HEK293 (cell line): ENCODE measurements around the gene CSMD2.

Source experiments
- CTCF ChIA-PET: fragments of 350-600 bp; formaldehyde crosslinking; extraction: SDS; loops from one replicate; lab custom pipeline; 2021; ENCODE audit warnings: antibody characterized with exemption; lab: Yijun Ruan, JAX
- POLR2A ChIA-PET: fragments of 300-600 bp; formaldehyde crosslinking; extraction: SDS; loops from one replicate; lab custom pipeline; 2020; ENCODE audit warnings: antibody characterized with exemption, inconsistent platforms; lab: Yijun Ruan, JAX
- H3K27ac ChIP-seq: fragments of 200-500 bp; sonication (Bioruptor generic); 2 replicates; pipeline ENCODE4 v1.5.1; 2014; ENCODE audit warnings: low read depth, low read length, control low read depth, inconsistent platforms; ENCODE audit errors: extremely low read depth
- H3K36me3 ChIP-seq, 2 experiments: fragments of 200-500 bp in 1 of 2; sonication (Bioruptor generic) in 1 of 2; 1 replicate in 1 of 2; 2 replicates in 1 of 2; pipeline ENCODE4 v1.5.1; 2014 to 2017; ENCODE audit warnings: inconsistent platforms in 2 of 2, low read length in 2 of 2; ENCODE audit not compliant: control insufficient read depth in 2 of 2, insufficient read depth in 1 of 2
- H3K4me1 ChIP-seq: fragments of 200-500 bp; sonication (Bioruptor generic); 2 replicates; pipeline ENCODE4 v1.5.1; 2014; ENCODE audit warnings: mild to moderate bottlenecking, low read length, inconsistent platforms; ENCODE audit not compliant: control insufficient read depth, insufficient read depth
- H3K4me3 ChIP-seq: 2 replicates; pipeline ENCODE4 v1.5.1; 2011; ENCODE audit warnings: low read depth, mild to moderate bottlenecking, control low read depth, low read length, moderate library complexity
- H3K9me3 ChIP-seq: fragments of 200-500 bp; sonication (Bioruptor generic); 2 replicates; pipeline ENCODE4 v1.5.1; 2014; ENCODE audit warnings: low read depth, low read length, inconsistent platforms; ENCODE audit not compliant: control insufficient read depth, insufficient read depth
- GLI4 ChIP-seq: fragments of 450-650 bp; formaldehyde crosslinking; IDR thresholded peaks from 2 replicates; pipeline ENCODE4 v1.5.1; 2016; ENCODE audit warnings: missing biosample characterization, missing genetic modification characterization
- KLF7 ChIP-seq: fragments of 450-650 bp; formaldehyde crosslinking; IDR thresholded peaks from 2 replicates; pipeline ENCODE4 v1.5.1; 2016; ENCODE audit warnings: missing biosample characterization, missing genetic modification characterization, borderline replicate concordance
- MEIS1 ChIP-seq: sonication (generic); formaldehyde crosslinking; IDR thresholded peaks from 2 replicates; pipeline ENCODE4 v1.8.1; 2022; ENCODE audit warnings: missing genetic modification reagents, mild to moderate bottlenecking, borderline replicate concordance
- OVOL3 ChIP-seq: fragments of 450-650 bp; formaldehyde crosslinking; IDR thresholded peaks from 2 replicates; pipeline ENCODE4 v1.5.1; 2016; ENCODE audit warnings: missing biosample characterization, missing genetic modification characterization
- SCRT1 ChIP-seq: fragments of 450-650 bp; formaldehyde crosslinking; IDR thresholded peaks from 2 replicates; pipeline ENCODE4 v1.5.1; 2016; ENCODE audit warnings: missing biosample characterization, missing genetic modification characterization, borderline replicate concordance
- ZBTB1 ChIP-seq: fragments of 450-650 bp; formaldehyde crosslinking; IDR thresholded peaks from 2 replicates; pipeline ENCODE4 v1.5.1; 2016; ENCODE audit warnings: missing biosample characterization, missing genetic modification characterization
- ZBTB20 ChIP-seq: fragments of 450-650 bp; formaldehyde crosslinking; IDR thresholded peaks from 2 replicates; pipeline ENCODE4 v1.5.1; 2016; ENCODE audit warnings: missing biosample characterization, missing genetic modification characterization
- ZFHX2 ChIP-seq: fragments of 450-650 bp; formaldehyde crosslinking; conservative IDR thresholded peaks from 2 replicates; pipeline ENCODE4 v1.5.1; 2016; ENCODE audit warnings: missing biosample characterization, missing genetic modification characterization
- ZFP3 ChIP-seq: fragments of 450-650 bp; formaldehyde crosslinking; IDR thresholded peaks from 2 replicates; pipeline ENCODE4 v1.5.1; 2016; ENCODE audit warnings: low read depth, missing biosample characterization, missing genetic modification characterization
- ZNF121 ChIP-seq: fragments of 450-650 bp; formaldehyde crosslinking; IDR thresholded peaks from 2 replicates; pipeline ENCODE4 v1.5.1; 2016; ENCODE audit warnings: missing biosample characterization, missing genetic modification characterization
- ZNF19 ChIP-seq: fragments of 450-650 bp; formaldehyde crosslinking; IDR thresholded peaks from 2 replicates; pipeline ENCODE4; 2016; ENCODE audit warnings: missing biosample characterization, missing genetic modification characterization, low read depth
- ZNF211 ChIP-seq: fragments of 450-650 bp; formaldehyde crosslinking; IDR thresholded peaks from 2 replicates; pipeline ENCODE4 v1.5.1; 2016; ENCODE audit warnings: low read depth, missing biosample characterization, missing genetic modification characterization
- ZNF23 ChIP-seq: fragments of 450-650 bp; formaldehyde crosslinking; IDR thresholded peaks from 2 replicates; pipeline ENCODE4 v1.5.1; 2016; ENCODE audit warnings: missing biosample characterization, missing genetic modification characterization, borderline replicate concordance
- ZNF311 ChIP-seq: fragments of 450-650 bp; formaldehyde crosslinking; IDR thresholded peaks from 2 replicates; pipeline ENCODE4 v1.5.1; 2017; ENCODE audit warnings: missing biosample characterization, missing genetic modification characterization, borderline replicate concordance
- ZNF404 ChIP-seq: fragments of 450-650 bp; formaldehyde crosslinking; IDR thresholded peaks from 2 replicates; pipeline ENCODE4 v1.5.1; 2017; ENCODE audit warnings: missing biosample characterization, missing genetic modification characterization
- ZNF501 ChIP-seq: fragments of 450-650 bp; formaldehyde crosslinking; IDR thresholded peaks from 2 replicates; pipeline ENCODE4 v1.5.1; 2016; ENCODE audit warnings: missing biosample characterization, missing genetic modification characterization
- ZNF510 ChIP-seq: fragments of 450-650 bp; formaldehyde crosslinking; IDR thresholded peaks from 2 replicates; pipeline ENCODE4 v1.5.1; 2018; ENCODE audit warnings: mild to moderate bottlenecking, missing genetic modification characterization, missing biosample characterization; ENCODE audit not compliant: insufficient replicate concordance
- ZNF623 ChIP-seq: fragments of 450-650 bp; formaldehyde crosslinking; IDR thresholded peaks from 2 replicates; pipeline ENCODE4 v1.5.1; 2016; ENCODE audit warnings: missing biosample characterization, missing genetic modification characterization
- ZXDB ChIP-seq: fragments of 450-650 bp; formaldehyde crosslinking; IDR thresholded peaks from 2 replicates; pipeline ENCODE4 v1.5.1; 2016; ENCODE audit warnings: missing biosample characterization, missing genetic modification characterization
- TF ChIP-seq, protein P1 (sequence below): fragments of 450-650 bp; formaldehyde crosslinking; IDR thresholded peaks from 2 replicates; pipeline ENCODE4 v1.5.1; 2016; ENCODE audit warnings: missing biosample characterization, missing genetic modification characterization
- TF ChIP-seq, protein P2 (sequence below): fragments of 450-650 bp; formaldehyde crosslinking; IDR thresholded peaks from 2 replicates; pipeline ENCODE4 v1.5.1; 2016; ENCODE audit warnings: missing biosample characterization, missing genetic modification characterization
- TF ChIP-seq, protein P3 (sequence below): fragments of 450-650 bp; formaldehyde crosslinking; IDR thresholded peaks from 2 replicates; pipeline ENCODE4 v1.5.1; 2016; ENCODE audit warnings: missing biosample characterization, missing genetic modification characterization
- TF ChIP-seq, protein P4 (sequence below): IDR thresholded peaks from 2 replicates; pipeline ENCODE4 v1.6.1; 2011; ENCODE audit warnings: mild to moderate bottlenecking, low read depth, low read length, borderline replicate concordance
- TF ChIP-seq, protein P5 (sequence below): fragments of 450-650 bp; formaldehyde crosslinking; IDR thresholded peaks from 2 replicates; pipeline ENCODE4 v1.5.1; 2017; ENCODE audit warnings: missing biosample characterization, missing genetic modification characterization
- TF ChIP-seq, protein P6 (sequence below): fragments of 450-650 bp; formaldehyde crosslinking; IDR thresholded peaks from 2 replicates; pipeline ENCODE4 v1.5.1; 2016; ENCODE audit warnings: missing biosample characterization, missing genetic modification characterization
- TF ChIP-seq, protein P7 (sequence below): fragments of 450-650 bp; formaldehyde crosslinking; IDR thresholded peaks from 2 replicates; pipeline ENCODE4 v1.5.1; 2016; ENCODE audit warnings: missing biosample characterization, missing genetic modification characterization

Gene CSMD2

DNA sequence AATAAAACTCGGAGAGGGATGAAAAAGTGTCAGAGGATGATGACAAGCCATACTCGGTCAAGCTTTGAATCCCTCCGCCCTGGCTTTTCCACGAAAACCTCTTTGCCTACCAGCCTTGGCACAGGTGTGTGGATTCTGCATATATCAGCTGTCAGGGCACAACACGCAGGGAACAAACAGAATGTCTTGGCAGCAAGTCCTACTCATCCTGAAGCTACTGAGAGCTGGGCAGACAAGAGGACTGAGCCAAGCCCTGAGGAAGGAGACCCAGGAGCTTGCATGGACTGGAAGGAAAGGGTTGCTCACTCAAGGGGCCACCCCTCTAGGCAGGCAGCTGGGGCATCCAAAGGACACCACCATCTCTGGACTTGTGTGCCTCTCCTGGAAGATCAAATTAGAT lies 168.7 kb downstream of the CSMD2 start:
- ChIA-PET POLR2A (no interaction called here), CTCF (no interaction called here)
- Histone ChIP-seq H3K27ac (no peak overlapping the region), H3K36me3 (no peaks in the 10 kb centered on the region), H3K9me3 (no peaks in the 10 kb centered on the region), H3K4me3 (no peak overlapping the region), H3K4me1 (no peaks in the 10 kb centered on the region)
- TF ChIP-seq ZNF211 (tag by site-specific recombination) = no peak
- TF ChIP-seq, protein P1, sequence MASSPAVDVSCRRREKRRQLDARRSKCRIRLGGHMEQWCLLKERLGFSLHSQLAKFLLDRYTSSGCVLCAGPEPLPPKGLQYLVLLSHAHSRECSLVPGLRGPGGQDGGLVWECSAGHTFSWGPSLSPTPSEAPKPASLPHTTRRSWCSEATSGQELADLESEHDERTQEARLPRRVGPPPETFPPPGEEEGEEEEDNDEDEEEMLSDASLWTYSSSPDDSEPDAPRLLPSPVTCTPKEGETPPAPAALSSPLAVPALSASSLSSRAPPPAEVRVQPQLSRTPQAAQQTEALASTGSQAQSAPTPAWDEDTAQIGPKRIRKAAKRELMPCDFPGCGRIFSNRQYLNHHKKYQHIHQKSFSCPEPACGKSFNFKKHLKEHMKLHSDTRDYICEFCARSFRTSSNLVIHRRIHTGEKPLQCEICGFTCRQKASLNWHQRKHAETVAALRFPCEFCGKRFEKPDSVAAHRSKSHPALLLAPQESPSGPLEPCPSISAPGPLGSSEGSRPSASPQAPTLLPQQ (tag by site-specific recombination) = no peak
- TF ChIP-seq ZFP3 (tag by site-specific recombination) = no peak
- TF ChIP-seq KLF7 = no peak
- TF ChIP-seq ZBTB1 (tag by site-specific recombination) = no peak
- no peak for TF ChIP-seq ZXDB (tag by site-specific recombination)
- TF ChIP-seq ZBTB20 (tag by site-specific recombination) = no peak
- no peak for TF ChIP-seq MEIS1 (CRISPR knock-in tag)
- TF ChIP-seq, protein P2, sequence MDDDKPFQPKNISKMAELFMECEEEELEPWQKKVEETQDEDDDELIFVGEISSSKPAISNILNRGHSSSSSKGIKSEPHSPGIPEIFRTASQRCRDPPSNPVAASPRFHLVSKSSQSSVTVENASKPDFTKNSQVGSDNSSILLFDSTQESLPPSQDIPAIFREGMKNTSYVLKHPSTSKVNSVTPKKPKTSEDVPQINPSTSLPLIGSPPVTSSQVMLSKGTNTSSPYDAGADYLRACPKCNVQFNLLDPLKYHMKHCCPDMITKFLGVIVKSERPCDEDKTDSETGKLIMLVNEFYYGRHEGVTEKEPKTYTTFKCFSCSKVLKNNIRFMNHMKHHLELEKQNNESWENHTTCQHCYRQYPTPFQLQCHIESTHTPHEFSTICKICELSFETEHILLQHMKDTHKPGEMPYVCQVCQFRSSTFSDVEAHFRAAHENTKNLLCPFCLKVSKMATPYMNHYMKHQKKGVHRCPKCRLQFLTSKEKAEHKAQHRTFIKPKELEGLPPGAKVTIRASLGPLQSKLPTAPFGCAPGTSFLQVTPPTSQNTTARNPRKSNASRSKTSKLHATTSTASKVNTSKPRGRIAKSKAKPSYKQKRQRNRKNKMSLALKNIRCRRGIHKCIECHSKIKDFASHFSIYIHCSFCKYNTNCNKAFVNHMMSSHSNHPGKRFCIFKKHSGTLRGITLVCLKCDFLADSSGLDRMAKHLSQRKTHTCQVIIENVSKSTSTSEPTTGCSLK (tag by site-specific recombination) = no peak
- no peak for TF ChIP-seq GLI4 (tag by site-specific recombination)
- TF ChIP-seq SCRT1 = no peak
- TF ChIP-seq ZNF311 (tag by site-specific recombination) = no peak
- TF ChIP-seq ZNF404 (tag by site-specific recombination) = no peak
- TF ChIP-seq ZNF121 (tag by site-specific recombination) = no peak
- TF ChIP-seq, protein P3, sequence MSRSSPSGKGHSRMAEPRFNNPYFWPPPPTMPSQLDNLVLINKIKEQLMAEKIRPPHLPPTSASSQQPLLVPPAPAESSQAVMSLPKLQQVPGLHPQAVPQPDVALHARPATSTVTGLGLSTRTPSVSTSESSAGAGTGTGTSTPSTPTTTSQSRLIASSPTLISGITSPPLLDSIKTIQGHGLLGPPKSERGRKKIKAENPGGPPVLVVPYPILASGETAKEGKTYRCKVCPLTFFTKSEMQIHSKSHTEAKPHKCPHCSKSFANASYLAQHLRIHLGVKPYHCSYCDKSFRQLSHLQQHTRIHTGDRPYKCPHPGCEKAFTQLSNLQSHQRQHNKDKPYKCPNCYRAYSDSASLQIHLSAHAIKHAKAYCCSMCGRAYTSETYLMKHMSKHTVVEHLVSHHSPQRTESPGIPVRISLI = no peak
- TF ChIP-seq, protein P4, sequence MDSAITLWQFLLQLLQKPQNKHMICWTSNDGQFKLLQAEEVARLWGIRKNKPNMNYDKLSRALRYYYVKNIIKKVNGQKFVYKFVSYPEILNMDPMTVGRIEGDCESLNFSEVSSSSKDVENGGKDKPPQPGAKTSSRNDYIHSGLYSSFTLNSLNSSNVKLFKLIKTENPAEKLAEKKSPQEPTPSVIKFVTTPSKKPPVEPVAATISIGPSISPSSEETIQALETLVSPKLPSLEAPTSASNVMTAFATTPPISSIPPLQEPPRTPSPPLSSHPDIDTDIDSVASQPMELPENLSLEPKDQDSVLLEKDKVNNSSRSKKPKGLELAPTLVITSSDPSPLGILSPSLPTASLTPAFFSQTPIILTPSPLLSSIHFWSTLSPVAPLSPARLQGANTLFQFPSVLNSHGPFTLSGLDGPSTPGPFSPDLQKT = no peak

DNA sequence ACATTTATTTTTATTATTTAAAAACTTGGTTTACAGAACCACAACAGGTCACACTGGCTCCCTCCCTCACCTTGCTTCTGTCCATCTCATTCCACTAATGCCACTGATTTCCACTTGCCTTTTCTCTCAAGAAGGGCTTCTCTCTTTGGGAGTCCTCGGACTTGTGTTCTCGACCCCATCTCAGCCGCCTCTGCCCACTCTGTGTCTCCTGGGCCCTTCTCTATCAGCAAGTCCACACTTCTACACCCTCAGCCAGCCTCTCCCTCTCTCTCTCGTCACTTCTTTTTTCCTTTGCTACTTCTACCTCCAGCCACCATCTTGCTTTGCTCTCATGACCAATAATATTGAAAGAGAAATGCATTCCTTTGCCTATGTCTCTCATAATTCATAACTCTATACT lies 171.7 kb downstream of the CSMD2 start:
- CTCF ChIA-PET = interaction anchor here (0.7 to 1.9 kb wide), 2 partner anchors 21 to 752 kb away, joined by 3 to 5 read pairs; no protein-coding TSS in a partner anchor
- TF ChIP-seq ZNF23 (tag by site-specific recombination) = no peak
- no peak for TF ChIP-seq ZNF121 (tag by site-specific recombination)
- TF ChIP-seq, protein P5, sequence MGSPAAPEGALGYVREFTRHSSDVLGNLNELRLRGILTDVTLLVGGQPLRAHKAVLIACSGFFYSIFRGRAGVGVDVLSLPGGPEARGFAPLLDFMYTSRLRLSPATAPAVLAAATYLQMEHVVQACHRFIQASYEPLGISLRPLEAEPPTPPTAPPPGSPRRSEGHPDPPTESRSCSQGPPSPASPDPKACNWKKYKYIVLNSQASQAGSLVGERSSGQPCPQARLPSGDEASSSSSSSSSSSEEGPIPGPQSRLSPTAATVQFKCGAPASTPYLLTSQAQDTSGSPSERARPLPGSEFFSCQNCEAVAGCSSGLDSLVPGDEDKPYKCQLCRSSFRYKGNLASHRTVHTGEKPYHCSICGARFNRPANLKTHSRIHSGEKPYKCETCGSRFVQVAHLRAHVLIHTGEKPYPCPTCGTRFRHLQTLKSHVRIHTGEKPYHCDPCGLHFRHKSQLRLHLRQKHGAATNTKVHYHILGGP (tag by site-specific recombination) = no peak
- TF ChIP-seq, protein P6, sequence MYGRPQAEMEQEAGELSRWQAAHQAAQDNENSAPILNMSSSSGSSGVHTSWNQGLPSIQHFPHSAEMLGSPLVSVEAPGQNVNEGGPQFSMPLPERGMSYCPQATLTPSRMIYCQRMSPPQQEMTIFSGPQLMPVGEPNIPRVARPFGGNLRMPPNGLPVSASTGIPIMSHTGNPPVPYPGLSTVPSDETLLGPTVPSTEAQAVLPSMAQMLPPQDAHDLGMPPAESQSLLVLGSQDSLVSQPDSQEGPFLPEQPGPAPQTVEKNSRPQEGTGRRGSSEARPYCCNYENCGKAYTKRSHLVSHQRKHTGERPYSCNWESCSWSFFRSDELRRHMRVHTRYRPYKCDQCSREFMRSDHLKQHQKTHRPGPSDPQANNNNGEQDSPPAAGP (tag by site-specific recombination) = no peak
- no peak for TF ChIP-seq ZFHX2
- no peak for TF ChIP-seq ZNF19 (tag by site-specific recombination)
- TF ChIP-seq ZNF501 (tag by site-specific recombination) = no peak
- TF ChIP-seq OVOL3 (tag by site-specific recombination) = no peak
- no peak for TF ChIP-seq ZNF510 (tag by site-specific recombination)
- TF ChIP-seq ZNF623 = no peak
- TF ChIP-seq, protein P7, sequence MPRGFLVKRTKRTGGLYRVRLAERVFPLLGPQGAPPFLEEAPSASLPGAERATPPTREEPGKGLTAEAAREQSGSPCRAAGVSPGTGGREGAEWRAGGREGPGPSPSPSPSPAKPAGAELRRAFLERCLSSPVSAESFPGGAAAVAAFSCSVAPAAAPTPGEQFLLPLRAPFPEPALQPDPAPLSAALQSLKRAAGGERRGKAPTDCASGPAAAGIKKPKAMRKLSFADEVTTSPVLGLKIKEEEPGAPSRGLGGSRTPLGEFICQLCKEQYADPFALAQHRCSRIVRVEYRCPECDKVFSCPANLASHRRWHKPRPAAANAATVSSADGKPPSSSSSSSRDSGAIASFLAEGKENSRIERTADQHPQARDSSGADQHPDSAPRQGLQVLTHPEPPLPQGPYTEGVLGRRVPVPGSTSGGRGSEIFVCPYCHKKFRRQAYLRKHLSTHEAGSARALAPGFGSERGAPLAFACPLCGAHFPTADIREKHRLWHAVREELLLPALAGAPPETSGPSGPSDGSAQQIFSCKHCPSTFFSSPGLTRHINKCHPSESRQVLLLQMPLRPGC = no peak

More for the DNA sequence above, 171.7 kb downstream of the CSMD2 start:
- H3K27ac ChIP-seq = no peak overlapping the region
- no peaks in the 10 kb centered on the region for H3K36me3 ChIP-seq
- H3K9me3 ChIP-seq = no peaks in the 10 kb centered on the region
- no peak overlapping the region for H3K4me3 ChIP-seq
- POLR2A ChIA-PET = interaction anchor here (0.7 kb wide), 1 partner anchor 1564 kb away, joined by 4 read pairs; the partner anchor contains the start of genes KIAA0319L and NCDN
- H3K4me1 ChIP-seq = no peaks in the 10 kb centered on the region
